Stimulated activated memory B cell treated with anti-CD40 and anti-IgM and Interleukin-4, amounts not matched to agents 10 μg/mL and 1 μg/mL and 100 μg/mL, for 72 hours (primary cell): ENCODE results near the gene STK39.

Source experiments
- ATAC-seq: fragments of 150-1000 bp; cut with Tn5 transposase; 2 replicates; pipeline ENCODE4 v1.10.0; 2021
- H3K27ac Mint-ChIP-seq: one replicate; pipeline ENCODE4 v1.8.0; 2022; ENCODE audit warnings: mild to moderate bottlenecking, mixed read lengths
- H3K27me3 Mint-ChIP-seq: one replicate; pipeline ENCODE4 v1.8.0; 2022; ENCODE audit warnings: mixed read lengths
- H3K36me3 Mint-ChIP-seq: one replicate; pipeline ENCODE4 v1.8.0; 2022; ENCODE audit warnings: mixed read lengths
- H3K4me1 Mint-ChIP-seq: one replicate; pipeline ENCODE4 v1.8.0; 2022; ENCODE audit warnings: mixed read lengths
- H3K4me3 Mint-ChIP-seq: one replicate; pipeline ENCODE4 v1.8.0; 2022; ENCODE audit warnings: mild to moderate bottlenecking, moderate library complexity, mixed read lengths
- H3K9me3 Mint-ChIP-seq: one replicate; pipeline ENCODE4 v1.8.0; 2022; ENCODE audit warnings: mixed read lengths

The STK39 gene

DNA sequence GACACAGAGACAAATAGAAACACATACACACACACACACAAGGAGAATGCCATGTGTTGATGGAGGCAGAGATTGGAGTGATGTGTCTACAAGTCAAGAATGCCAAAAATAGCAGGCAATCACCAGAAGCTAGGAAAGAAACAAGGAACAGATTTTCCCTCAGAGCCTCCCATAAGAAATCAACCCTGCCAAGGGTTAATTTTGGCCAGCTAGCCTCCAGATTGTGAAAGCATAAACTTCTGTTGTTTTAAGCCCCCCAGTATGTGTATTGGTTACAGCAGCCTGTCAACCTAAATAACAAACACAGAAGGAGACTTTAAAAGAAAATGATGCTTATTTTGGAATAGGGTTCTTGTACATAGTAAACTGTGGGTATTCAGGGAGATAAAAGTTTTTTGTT, 5.6 kb upstream of the STK39 start:
- H3K27me3 Mint-ChIP-seq: no peaks in the 10 kb centered on the region
- no peak overlapping the region for H3K4me3 Mint-ChIP-seq
- peaks cover 3% of the 10 kb centered on the region for H3K4me1 Mint-ChIP-seq
- H3K27ac Mint-ChIP-seq: no peak overlapping the region
- no peaks in the 10 kb centered on the region for H3K36me3 Mint-ChIP-seq
- H3K9me3 Mint-ChIP-seq: no peaks in the 10 kb centered on the region
- ATAC-seq: no peak

DNA sequence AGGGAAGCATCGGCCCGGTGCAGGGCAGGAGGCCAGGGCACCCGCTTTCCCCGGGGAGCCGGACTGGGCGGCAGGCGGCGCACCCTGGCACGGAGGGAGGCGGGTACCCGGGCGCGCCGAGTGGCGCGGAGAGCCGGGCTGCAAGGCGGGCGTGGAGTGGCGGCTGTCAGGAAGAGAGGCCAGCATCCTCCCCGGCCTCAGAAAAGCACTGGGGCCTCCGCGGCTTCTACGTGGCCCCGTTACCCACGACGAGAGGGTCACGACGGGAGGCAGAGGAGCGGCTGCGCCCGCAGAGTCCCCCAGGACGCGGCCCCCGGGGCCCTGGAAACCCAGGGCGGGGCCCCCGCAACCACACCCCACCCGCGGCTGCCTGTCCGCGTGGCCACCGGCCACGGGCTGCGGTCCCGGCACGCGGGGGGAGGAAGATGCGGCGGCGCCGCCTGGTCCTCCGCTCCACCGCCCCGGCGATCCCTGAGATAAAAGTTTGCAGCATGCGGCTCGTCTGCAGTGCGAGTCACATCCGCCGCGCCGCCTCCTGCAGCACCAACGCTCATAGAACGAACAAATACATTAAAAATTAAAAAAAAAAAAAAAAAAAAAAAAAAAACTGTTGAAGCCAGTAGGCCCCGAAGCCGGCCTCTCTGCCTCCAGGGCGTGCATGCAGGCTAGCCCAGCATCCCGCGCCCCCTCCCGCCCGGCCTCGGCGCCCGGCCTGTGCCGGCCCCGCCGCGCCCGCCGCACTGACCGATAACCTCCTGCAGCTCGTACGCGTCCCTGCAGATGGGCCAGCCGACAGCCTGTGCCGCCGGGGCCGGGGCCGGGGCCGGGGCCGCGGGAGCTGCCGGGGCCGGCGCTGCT, 683 bp downstream of the STK39 start:
- Mint-ChIP-seq H3K36me3 (peaks cover 5% of the 10 kb centered on the region), H3K9me3 (no peaks in the 10 kb centered on the region), H3K4me1 (peaks cover 29% of the 10 kb centered on the region), H3K27ac (peak overlapping the region; percentile 93), H3K27me3 (no peaks in the 10 kb centered on the region), H3K4me3 (peak overlapping the region; percentile 96)
- ATAC-seq: peak; percentile 75

DNA sequence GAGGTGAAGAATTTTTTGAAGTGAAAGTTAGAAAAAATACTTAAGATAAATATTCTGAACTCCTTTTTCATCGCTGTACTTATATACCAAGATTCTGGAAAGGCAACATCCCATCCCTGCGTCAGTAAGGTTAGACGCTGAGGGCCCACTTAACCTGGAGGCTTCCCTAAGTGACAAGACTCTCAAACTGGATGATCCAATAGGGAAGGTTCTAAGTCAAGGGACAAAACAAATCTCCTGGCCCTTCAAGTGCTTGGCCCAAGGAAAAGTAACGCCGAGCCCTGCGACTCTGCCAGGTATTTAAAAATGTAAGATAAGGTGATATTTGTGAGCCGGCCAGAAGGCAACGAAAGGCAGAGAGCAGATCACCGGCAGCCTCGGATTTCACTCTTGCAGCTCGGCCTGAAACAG, 1.3 kb downstream of the STK39 start:
- ATAC-seq: no peak
- peak overlapping the region; percentile 93 for H3K27ac Mint-ChIP-seq

DNA sequence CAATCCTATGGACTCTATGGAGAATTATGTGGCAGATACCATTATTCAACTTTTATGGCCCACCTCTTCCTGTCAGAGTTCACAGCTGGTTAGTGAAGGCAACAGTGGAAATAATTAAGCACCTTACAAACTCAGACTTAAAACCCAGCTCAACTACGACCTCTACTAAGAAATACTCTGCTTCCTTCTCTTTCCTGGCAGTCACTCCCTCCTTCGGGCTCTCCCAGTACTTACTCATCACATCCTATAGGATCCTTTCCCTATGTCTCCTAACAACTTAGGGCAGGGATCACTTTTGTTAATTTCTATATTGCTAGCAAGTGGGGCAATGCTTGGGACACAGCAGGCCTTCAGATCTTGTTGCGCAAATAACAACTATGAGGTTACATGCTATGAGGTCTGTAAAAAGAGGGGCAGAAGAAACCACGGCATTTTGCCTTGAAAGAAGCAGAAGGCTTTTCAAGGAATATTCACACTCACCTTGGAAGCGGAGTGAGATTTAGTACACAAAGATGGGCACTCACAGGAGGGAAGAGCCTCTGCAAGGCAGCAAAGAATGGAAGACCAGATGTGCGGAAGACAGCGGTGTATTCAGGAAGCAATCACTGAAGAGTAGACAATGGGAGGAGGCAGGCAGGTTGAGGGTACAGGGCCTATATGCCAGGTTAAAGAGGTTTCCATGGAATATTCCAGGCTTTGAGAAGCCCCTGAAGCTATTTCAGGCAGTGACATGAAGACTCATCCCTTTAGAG, 2.1 kb downstream of the STK39 start:
- H3K27me3 Mint-ChIP-seq: no peaks in the 10 kb centered on the region
- peaks cover 29% of the 10 kb centered on the region for H3K4me1 Mint-ChIP-seq
- H3K27ac Mint-ChIP-seq: peak overlapping the region; percentile 93
- peak overlapping the region; percentile 65 for H3K4me3 Mint-ChIP-seq
- no peaks in the 10 kb centered on the region for H3K9me3 Mint-ChIP-seq
- no peak for ATAC-seq
- H3K36me3 Mint-ChIP-seq: peaks cover 5% of the 10 kb centered on the region

More for the DNA sequence above, 1.3 kb downstream of the STK39 start:
- Mint-ChIP-seq H3K36me3 (peaks cover 5% of the 10 kb centered on the region), H3K9me3 (no peaks in the 10 kb centered on the region), H3K4me3 (peak overlapping the region; percentile 96), H3K4me1 (peaks cover 29% of the 10 kb centered on the region), H3K27me3 (no peaks in the 10 kb centered on the region)

DNA sequence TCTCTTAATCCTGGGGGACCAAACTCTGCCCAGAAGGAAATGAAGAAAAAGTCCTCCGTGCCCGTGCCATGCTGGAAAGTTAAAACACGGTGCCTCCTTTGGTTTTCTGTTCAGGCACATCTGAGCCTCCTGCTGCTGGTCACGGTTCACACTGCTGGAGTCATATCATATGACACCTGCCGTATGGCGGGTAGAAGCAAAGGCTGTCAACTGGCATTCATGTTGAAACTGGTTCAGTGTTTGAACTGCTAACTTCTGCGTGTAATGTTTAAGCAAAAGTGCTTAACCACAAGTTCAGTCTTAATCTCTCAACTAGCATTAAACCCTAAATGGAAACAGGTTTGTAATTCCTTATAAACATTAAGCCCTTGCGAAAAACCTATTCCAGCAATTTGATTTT, 3.1 kb downstream of the STK39 start:
- Mint-ChIP-seq H3K4me3 (no peak overlapping the region), H3K27me3 (no peaks in the 10 kb centered on the region), H3K36me3 (peaks cover 5% of the 10 kb centered on the region), H3K4me1 (peaks cover 29% of the 10 kb centered on the region), H3K27ac (peak overlapping the region; percentile 51), H3K9me3 (no peaks in the 10 kb centered on the region)
- ATAC-seq: no peak

DNA sequence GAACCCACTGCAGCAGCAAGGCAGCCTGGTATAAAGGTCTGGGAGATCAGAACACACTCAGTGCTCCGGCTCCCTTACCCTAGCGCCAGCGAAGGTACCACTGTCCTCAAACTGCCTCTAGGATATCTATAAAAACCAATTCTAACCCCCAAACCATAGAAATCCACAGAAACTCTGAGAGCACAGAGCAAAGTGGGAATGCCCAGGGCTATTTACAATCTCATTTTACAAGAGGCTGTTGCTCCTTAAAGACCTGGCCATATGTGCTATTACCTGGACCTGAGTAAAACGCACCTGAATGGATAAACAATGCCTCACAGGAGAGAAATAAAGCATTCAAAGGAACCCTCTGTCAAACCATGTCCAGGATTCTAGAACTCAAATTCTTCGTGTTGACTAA, 4.3 kb downstream of the STK39 start:
- ATAC-seq: no peak
- H3K36me3 Mint-ChIP-seq: peaks cover 5% of the 10 kb centered on the region
- H3K4me3 Mint-ChIP-seq: no peak overlapping the region
- no peaks in the 10 kb centered on the region for H3K27me3 Mint-ChIP-seq
- H3K9me3 Mint-ChIP-seq: no peaks in the 10 kb centered on the region
- no peak overlapping the region for H3K27ac Mint-ChIP-seq
- peaks cover 27% of the 10 kb centered on the region for H3K4me1 Mint-ChIP-seq

DNA sequence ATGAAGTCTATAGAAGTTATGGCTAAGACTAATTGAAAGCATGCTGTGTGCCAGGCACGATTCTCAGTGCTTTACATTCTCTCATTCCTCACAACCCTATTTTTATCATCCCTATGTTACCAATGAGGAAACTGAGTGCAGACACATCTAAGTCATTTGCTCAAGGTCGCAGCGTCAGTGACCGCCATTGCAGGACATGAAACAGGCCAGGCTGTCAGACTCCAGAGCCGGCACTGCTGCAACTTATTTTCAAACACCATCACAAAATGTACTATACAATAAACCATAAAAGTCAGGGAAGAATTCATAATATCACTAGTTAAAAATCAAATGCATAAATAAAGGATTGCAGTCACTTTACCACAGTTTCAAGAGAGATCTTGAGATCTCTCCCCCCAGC, 5.6 kb downstream of the STK39 start:
- ATAC-seq: no peak
- Mint-ChIP-seq H3K27ac (no peak overlapping the region), H3K27me3 (no peaks in the 10 kb centered on the region), H3K4me3 (no peak overlapping the region), H3K36me3 (peaks cover 18% of the 10 kb centered on the region), H3K4me1 (peaks cover 23% of the 10 kb centered on the region), H3K9me3 (no peaks in the 10 kb centered on the region)

DNA sequence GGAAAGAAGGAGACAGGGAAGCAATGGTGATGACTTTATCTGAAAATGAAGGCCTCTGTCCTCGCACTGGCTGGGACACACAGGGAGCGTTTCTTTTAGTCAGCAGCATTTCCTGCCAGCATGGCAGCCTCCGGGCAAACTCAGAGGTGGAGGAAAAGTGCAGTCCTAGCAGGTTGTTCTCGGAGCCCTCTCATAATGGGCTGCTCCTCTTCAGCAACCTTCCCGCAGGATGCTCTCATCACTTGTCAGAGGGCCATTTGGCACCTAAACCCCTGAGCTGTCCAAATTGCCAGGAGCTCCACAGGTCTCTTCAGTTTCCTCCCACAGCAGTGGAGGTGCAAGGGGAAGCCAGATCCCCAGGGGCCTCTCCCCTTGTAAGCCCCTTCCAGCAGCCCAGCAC, 6.2 kb downstream of the STK39 start:
- Mint-ChIP-seq H3K4me3 (no peak overlapping the region), H3K9me3 (no peaks in the 10 kb centered on the region), H3K36me3 (peaks cover 20% of the 10 kb centered on the region), H3K4me1 (peaks cover 22% of the 10 kb centered on the region), H3K27me3 (no peaks in the 10 kb centered on the region), H3K27ac (no peak overlapping the region)
- no peak for ATAC-seq

DNA sequence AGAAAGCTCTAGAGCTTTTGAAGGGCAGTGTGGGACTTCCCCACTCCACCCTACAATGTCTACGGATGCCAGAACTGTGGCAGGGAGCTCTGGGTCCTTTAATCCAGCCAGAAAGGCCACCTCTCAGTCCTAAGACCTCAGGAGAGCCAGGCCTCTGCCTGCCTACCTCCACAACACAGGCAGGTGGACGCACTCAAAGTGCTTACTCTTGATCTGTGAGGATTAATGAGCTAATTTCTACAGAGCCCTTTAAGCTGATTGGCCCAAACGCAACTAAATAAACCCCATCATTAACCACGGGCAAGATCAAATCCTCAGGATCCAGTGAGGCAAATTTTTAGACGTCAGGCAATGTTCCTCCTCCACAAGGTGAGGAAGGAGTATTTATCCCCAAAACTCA, 8.1 kb downstream of the STK39 start:
- Mint-ChIP-seq H3K36me3 (peaks cover 14% of the 10 kb centered on the region), H3K27me3 (no peaks in the 10 kb centered on the region), H3K9me3 (no peaks in the 10 kb centered on the region), H3K27ac (no peak overlapping the region), H3K4me3 (no peak overlapping the region), H3K4me1 (peaks cover 12% of the 10 kb centered on the region)
- no peak for ATAC-seq

DNA sequence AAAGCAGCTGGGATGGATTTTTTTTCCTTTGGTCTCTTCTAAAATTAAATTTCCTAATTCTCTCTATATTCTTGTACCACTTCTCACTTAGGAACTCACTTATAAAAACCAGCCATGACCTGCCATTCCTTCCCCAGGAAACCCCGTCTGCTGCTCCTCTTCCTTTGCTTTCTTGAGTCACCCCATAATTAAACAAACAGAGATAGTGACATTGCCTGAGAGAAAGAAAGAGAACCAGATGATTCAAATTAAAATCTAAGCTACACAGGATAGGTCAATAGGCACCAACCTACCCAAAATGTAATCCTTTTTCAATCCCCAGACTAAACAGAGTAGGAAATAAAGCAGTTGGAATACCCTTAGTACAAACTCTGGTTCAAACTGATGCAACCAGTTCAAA, 9.7 kb downstream of the STK39 start:
- H3K9me3 Mint-ChIP-seq: no peaks in the 10 kb centered on the region

DNA sequence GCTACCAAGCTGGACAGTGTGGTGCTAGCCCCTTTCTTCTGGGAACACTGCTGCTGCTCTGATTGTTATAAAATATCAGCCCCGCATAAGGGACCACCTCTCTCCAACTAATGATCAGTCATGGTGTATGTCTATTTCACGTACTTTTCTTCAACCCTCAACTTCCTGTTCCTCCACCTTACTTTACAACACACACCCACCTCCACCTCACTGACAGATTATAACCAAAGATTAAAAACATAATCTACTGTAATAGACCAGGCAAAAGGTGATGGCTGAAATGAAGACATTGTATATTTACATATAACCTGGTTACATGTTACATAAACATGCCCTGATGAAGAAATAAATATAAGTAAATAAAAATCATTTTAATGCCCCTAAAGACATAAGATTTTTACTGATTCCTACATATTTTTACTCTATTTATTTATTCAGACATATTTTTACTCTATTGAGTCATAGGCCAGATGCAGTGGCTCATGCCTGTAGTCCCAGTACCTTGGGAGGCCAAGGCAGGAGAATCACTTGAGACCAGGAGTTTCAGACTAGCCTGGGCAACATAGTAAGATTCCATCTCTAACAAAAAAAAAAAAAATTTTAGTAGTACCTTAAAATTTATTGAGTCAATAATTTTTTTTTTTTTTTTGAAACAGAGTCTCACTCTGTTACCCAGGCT, 12.8 kb downstream of the STK39 start:
- Mint-ChIP-seq H3K27me3 (no peaks in the 10 kb centered on the region), H3K27ac (no peak overlapping the region), H3K4me1 (peaks cover 7% of the 10 kb centered on the region), H3K36me3 (peaks cover 37% of the 10 kb centered on the region), H3K9me3 (peaks cover 3% of the 10 kb centered on the region), H3K4me3 (no peak overlapping the region)
- no peak for ATAC-seq

More for the DNA sequence above, 9.7 kb downstream of the STK39 start:
- Mint-ChIP-seq H3K4me3 (no peak overlapping the region), H3K27me3 (no peaks in the 10 kb centered on the region), H3K27ac (no peak overlapping the region), H3K36me3 (peaks cover 14% of the 10 kb centered on the region), H3K4me1 (peaks cover 7% of the 10 kb centered on the region)
- ATAC-seq: no peak

DNA sequence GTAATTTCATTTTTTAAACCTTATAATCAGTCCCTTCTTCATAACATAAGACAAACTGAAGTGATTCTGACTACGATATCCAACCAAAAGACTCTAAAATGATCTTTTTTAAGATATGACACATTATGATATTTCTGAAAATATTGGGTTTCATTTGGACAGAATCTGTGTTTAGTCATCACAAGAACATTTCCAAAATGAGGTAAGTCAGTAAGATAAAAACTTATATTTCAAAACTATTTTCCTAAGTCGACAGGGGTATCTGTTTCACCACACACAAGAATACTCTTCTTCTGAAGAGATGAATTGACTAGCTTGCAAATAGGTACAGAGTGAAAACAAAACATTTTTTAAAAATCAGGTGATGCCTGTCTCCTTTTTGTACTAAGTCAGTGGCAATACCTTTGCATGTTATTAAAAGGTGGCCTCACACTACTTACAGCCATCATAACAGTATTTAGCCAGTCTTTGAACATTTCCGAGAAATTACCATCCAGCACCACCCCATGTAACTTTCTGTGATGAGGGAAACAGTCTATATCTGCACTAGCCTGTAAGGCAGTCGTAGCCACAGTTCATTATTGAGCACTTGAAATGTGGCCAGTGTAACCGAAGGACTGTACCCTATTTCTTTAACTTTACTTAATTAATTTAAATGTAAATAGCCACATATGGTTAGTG, 13.5 kb downstream of the STK39 start:
- Mint-ChIP-seq H3K27ac (no peak overlapping the region), H3K36me3 (peaks cover 37% of the 10 kb centered on the region), H3K9me3 (peaks cover 3% of the 10 kb centered on the region), H3K4me3 (no peak overlapping the region), H3K4me1 (peaks cover 7% of the 10 kb centered on the region), H3K27me3 (no peaks in the 10 kb centered on the region)
- ATAC-seq: no peak

DNA sequence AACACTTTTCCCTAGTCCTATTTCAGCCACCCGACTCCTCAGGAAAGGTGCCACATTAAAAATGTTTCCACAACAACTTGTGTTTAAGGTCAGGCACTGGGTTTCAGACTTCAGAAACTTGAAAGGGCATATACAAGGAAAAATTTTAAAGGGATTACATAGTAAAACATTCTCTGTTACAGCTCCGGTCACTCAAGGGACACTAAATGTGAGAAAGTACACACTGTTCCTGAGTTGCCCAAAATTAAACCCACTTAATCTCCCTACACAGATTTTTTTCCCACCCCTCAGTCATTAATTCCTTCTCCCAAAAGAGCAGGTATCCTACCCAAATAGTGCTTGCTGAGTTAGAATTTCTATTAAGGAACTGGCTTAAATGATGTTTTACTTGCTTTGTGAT, 14.2 kb downstream of the STK39 start:
- Mint-ChIP-seq H3K27me3 (no peaks in the 10 kb centered on the region), H3K4me1 (peaks cover 7% of the 10 kb centered on the region), H3K9me3 (peaks cover 3% of the 10 kb centered on the region), H3K4me3 (no peak overlapping the region), H3K27ac (no peak overlapping the region), H3K36me3 (peaks cover 37% of the 10 kb centered on the region)
- no peak for ATAC-seq

DNA sequence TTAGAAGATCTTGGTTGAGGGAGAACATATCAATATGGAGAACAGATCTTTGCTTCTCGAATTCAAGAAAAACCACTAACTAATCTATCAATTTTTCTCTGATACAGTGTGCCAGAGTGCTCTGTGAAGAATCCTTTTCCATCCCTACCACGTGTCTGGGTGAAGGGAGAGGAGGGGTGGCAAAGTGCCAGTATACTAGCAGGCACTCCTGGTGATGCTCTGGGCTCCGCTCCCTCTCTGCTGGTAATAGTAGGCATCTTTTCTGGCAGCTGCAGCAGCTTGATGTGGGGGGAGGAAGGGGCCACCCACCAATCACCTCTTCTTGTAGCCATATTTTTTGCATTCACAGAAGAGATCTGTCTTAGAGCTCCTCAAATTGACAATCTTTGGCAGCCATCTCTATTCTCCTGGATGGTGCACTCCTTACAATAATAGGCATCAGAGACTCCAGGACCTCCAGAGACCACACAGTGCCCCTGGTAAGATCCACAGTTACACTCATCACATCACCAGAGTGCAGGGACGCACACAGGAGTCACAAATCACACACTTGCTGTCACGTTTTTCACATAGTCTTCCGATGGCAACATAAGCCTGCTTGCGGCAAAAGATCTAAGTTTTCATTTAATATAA, 15.7 kb downstream of the STK39 start:
- Mint-ChIP-seq H3K27me3 (no peaks in the 10 kb centered on the region), H3K4me3 (no peak overlapping the region), H3K27ac (no peak overlapping the region), H3K9me3 (peaks cover 3% of the 10 kb centered on the region), H3K4me1 (peaks cover 7% of the 10 kb centered on the region), H3K36me3 (peaks cover 23% of the 10 kb centered on the region)
- ATAC-seq: no peak
